ENCODE results near the gene DGKK. TPM values are rescaled to one million over a fixed set of nuclear protein-coding genes. Genes with fewer than 3 reads are reported as not detected.

DGKK gene
- total RNA-seq, 1 experiment from 2014 or later, result not detected

- intact Hi-C loops (cut with micrococcal nuclease), result no loop called here
- ChIA-PET POLR2A (ENCODE audit: unreplicated experiment) (no interaction called here), CTCF (no interaction called here)
- ATAC-seq (no peak), DNase-seq (no peak)
- H3K9me3 ChIP-seq (ENCODE audit: low read length), result no peaks in the 10 kb centered on the region
- no peak overlapping the region for H2AFZ ChIP-seq (ENCODE audit: low read length)
- no peaks in the 10 kb centered on the region for H3K9me2 ChIP-seq (replicated peaks; ENCODE audit: low read length)
- H3K4me2 ChIP-seq (ENCODE audit: low read length), result no peak overlapping the region
- H3K4me1 ChIP-seq (ENCODE audit: insufficient read depth, low read length), result no peaks in the 10 kb centered on the region
- no peaks in the 10 kb centered on the region for H3F3A ChIP-seq (ENCODE audit: low read length, unreplicated experiment)
- TF ChIP-seq EZH2 (IDR thresholded peaks at IDR 0.05; ENCODE audit: low read length, unreplicated experiment) (no peak), EZH2phosphoT487 (IDR thresholded peaks at IDR 0.05; ENCODE audit: borderline replicate concordance, low read length) (no peak), CTCF (conservative IDR thresholded peaks at IDR 0.05; ENCODE audit: low read depth, low read length) (no peak)
- no peak overlapping the region for H3K4me3 ChIP-seq (ENCODE audit: low read length)
- no peaks in the 10 kb centered on the region for H3K36me3 ChIP-seq (ENCODE audit: low read depth, low read length)
- no TSS peak for BruUV-seq (replicated peaks)
- no peaks in the 10 kb centered on the region for H3K79me2 ChIP-seq (ENCODE audit: low read length)
- H3K27ac ChIP-seq (ENCODE audit: low read length), result no peak overlapping the region
- H3K9ac ChIP-seq (ENCODE audit: low read length), result no peak overlapping the region
- no peaks in the 10 kb centered on the region for H3K27me3 ChIP-seq (ENCODE audit: low read length)
- no peaks in the 10 kb centered on the region for H4K20me1 ChIP-seq (ENCODE audit: low read length)
Observed at GRCh38 chrX:50393902-50394301, 76.7 kb downstream of the DGKK start.

- no peaks in the 10 kb centered on the region for H3K36me3 ChIP-seq (ENCODE audit: low read depth, low read length)
- H3F3A ChIP-seq (ENCODE audit: low read length, unreplicated experiment), result no peaks in the 10 kb centered on the region
- BruUV-seq (replicated peaks), result no TSS peak
- H3K27me3 ChIP-seq (ENCODE audit: low read length), result no peaks in the 10 kb centered on the region
- intact Hi-C loops (cut with micrococcal nuclease), result no loop called here
- H3K4me2 ChIP-seq (ENCODE audit: low read length), result no peak overlapping the region
- H3K27ac ChIP-seq (ENCODE audit: low read length), result no peak overlapping the region
- ChIA-PET POLR2A (ENCODE audit: unreplicated experiment) (no interaction called here), CTCF (no interaction called here)
- H4K20me1 ChIP-seq (ENCODE audit: low read length), result no peaks in the 10 kb centered on the region
- no peak for TF ChIP-seq EZH2phosphoT487 (IDR thresholded peaks at IDR 0.05; ENCODE audit: borderline replicate concordance, low read length)
- TF ChIP-seq CTCF (conservative IDR thresholded peaks at IDR 0.05; ENCODE audit: low read depth, low read length), result no peak
- TF ChIP-seq EZH2 (IDR thresholded peaks at IDR 0.05; ENCODE audit: low read length, unreplicated experiment), result no peak
- H3K79me2 ChIP-seq (ENCODE audit: low read length), result no peaks in the 10 kb centered on the region
- no peaks in the 10 kb centered on the region for H3K4me1 ChIP-seq (ENCODE audit: insufficient read depth, low read length)
- no peak for DNase-seq
- no peak overlapping the region for H3K4me3 ChIP-seq (ENCODE audit: low read length)
- no peaks in the 10 kb centered on the region for H3K9me3 ChIP-seq (ENCODE audit: low read length)
- no peak overlapping the region for H3K9ac ChIP-seq (ENCODE audit: low read length)
- no peak overlapping the region for H2AFZ ChIP-seq (ENCODE audit: low read length)
- ATAC-seq, result no peak
- no peaks in the 10 kb centered on the region for H3K9me2 ChIP-seq (replicated peaks; ENCODE audit: low read length)
Observed at GRCh38 chrX:50386520-50386919, 84.1 kb downstream of the DGKK start.

- Histone ChIP-seq H4K20me1 (ENCODE audit: low read length) (no peaks in the 10 kb centered on the region), H3F3A (ENCODE audit: low read length, unreplicated experiment) (no peaks in the 10 kb centered on the region), H3K4me1 (ENCODE audit: insufficient read depth, low read length) (no peaks in the 10 kb centered on the region), H3K79me2 (ENCODE audit: low read length) (no peaks in the 10 kb centered on the region), H3K27ac (ENCODE audit: low read length) (no peak overlapping the region), H3K9me3 (ENCODE audit: low read length) (no peaks in the 10 kb centered on the region), H3K9me2 (replicated peaks; ENCODE audit: low read length) (no peaks in the 10 kb centered on the region), H3K9ac (ENCODE audit: low read length) (no peak overlapping the region), H3K36me3 (ENCODE audit: low read depth, low read length) (no peaks in the 10 kb centered on the region), H3K27me3 (ENCODE audit: low read length) (no peaks in the 10 kb centered on the region; the same call in 1 of the 2 replicates), H3K4me2 (ENCODE audit: low read length) (no peak overlapping the region), H2AFZ (ENCODE audit: low read length) (no peak overlapping the region), H3K4me3 (ENCODE audit: low read length) (no peak overlapping the region)
- intact Hi-C loops (cut with micrococcal nuclease), result no loop called here
- DNase-seq, result no peak
- TF ChIP-seq CTCF (conservative IDR thresholded peaks at IDR 0.05; ENCODE audit: low read depth, low read length), result no peak
- TF ChIP-seq EZH2 (IDR thresholded peaks at IDR 0.05; ENCODE audit: low read length, unreplicated experiment), result no peak
- no peak for TF ChIP-seq EZH2phosphoT487 (IDR thresholded peaks at IDR 0.05; ENCODE audit: borderline replicate concordance, low read length)
- ATAC-seq, result no peak
- ChIA-PET CTCF (no interaction called here), POLR2A (ENCODE audit: unreplicated experiment) (no interaction called here)
- no TSS peak for BruUV-seq (replicated peaks)
Observed at GRCh38 chrX:50381729-50382415, 88.8 kb downstream of the DGKK start.
